PFSK-1 (cell line): ENCODE data around the gene RPL27A.

Experiments
- FOXP2 ChIP-seq: optimal IDR thresholded peaks from 2 replicates; pipeline ENCODE3; 2011; ENCODE audit warnings: borderline replicate concordance, control low read depth, inconsistent platforms; ENCODE audit not compliant: insufficient read depth; ENCODE audit errors: extremely low read length, extremely low read depth
- POLR2AphosphoS5 ChIP-seq: IDR thresholded peaks from 2 replicates; pipeline ENCODE4 v1.6.1; 2012; ENCODE audit warnings: low read depth, mild to moderate bottlenecking, control low read depth, low read length, moderate library complexity
- REST ChIP-seq, 2 experiments: IDR thresholded peaks; 2 replicates each; pipeline versions ENCODE4 v1.6.1 to v1.8.0; 2011 to 2012; ENCODE audit warnings: low read depth in 2 of 2, low read length in 2 of 2, control low read depth in 1 of 2, inconsistent platforms in 1 of 2, mild to moderate bottlenecking in 1 of 2, moderate library complexity in 1 of 2; ENCODE audit not compliant: insufficient read depth in 1 of 2
- SIN3A ChIP-seq: IDR thresholded peaks from 2 replicates; pipeline ENCODE4 v1.6.1; 2012; ENCODE audit warnings: mild to moderate bottlenecking, low read length, moderate library complexity, borderline replicate concordance; ENCODE audit not compliant: insufficient read depth
- TAF1 ChIP-seq: IDR thresholded peaks from 2 replicates; pipeline ENCODE4 v1.6.1; 2012; ENCODE audit warnings: low read length, control low read depth, borderline replicate concordance; ENCODE audit not compliant: insufficient read depth

RPL27A gene

GRCh38 chr11:8672346-8672745 is 10.2 kb upstream of the RPL27A start:
- TF ChIP-seq POLR2AphosphoS5 (no peak), TAF1 (no peak)

GRCh38 chr11:8674859-8675258 is 7.7 kb upstream of the RPL27A start:
- no peak for TF ChIP-seq POLR2AphosphoS5

- TF ChIP-seq REST (IDR thresholded peaks at IDR 0.05; ENCODE audit: insufficient read depth in 1 of 2, low read depth in 2 of 2, low read length in 2 of 2) = no peak
- no peak for TF ChIP-seq TAF1
Measured at GRCh38 chr11:8676458-8676857, 6.1 kb upstream of the RPL27A start.

- no peak for TF ChIP-seq SIN3A
- TF ChIP-seq REST (IDR thresholded peaks at IDR 0.05; ENCODE audit: insufficient read depth in 1 of 2, low read depth in 2 of 2, low read length in 2 of 2) = no peak
- no peak for TF ChIP-seq FOXP2
- no peak for TF ChIP-seq POLR2AphosphoS5
- TF ChIP-seq TAF1 = no peak
Measured at GRCh38 chr11:8679006-8679405, 3.6 kb upstream of the RPL27A start.

- TF ChIP-seq REST (IDR thresholded peaks at IDR 0.05; ENCODE audit: insufficient read depth in 1 of 2, low read depth in 2 of 2, low read length in 2 of 2) (no peak), TAF1 (no peak), FOXP2 (no peak), SIN3A (no peak), POLR2AphosphoS5 (no peak)
Measured at GRCh38 chr11:8681837-8682302, 722 bp upstream of the RPL27A start.

GRCh38 chr11:8683115-8683807 is 669 bp downstream of the RPL27A start:
- no peak; a peak in 1 of 4 replicates for TF ChIP-seq REST (IDR thresholded peaks at IDR 0.05; ENCODE audit: insufficient read depth in 1 of 2, low read depth in 2 of 2, low read length in 2 of 2)
- TF ChIP-seq TAF1 = peak; percentile 54; the same call in 1 of the 2 replicates
